K562 (cell line): ENCODE data around the gene KMT2E. TPM values are rescaled to one million over a fixed set of nuclear protein-coding genes. Genes with fewer than 3 reads are reported as not detected.

Experiments
- ATAC-seq: fragments of 200-7000 bp; cut with Tn5 transposase; 3 replicates; pipeline ENCODE4 v1.9.1; 2020; ENCODE audit warnings: moderate library complexity
- BruUV-seq: library from RNA; stranded (reverse); fragments of 400-500 nt; replicated peaks from 2 replicates; lab custom pipeline; 2021; lab: Mats Ljungman, UMichigan
- CTCF ChIA-PET: fragments of 300-600 bp; formaldehyde crosslinking; extraction: SDS; loops from one replicate; lab custom pipeline; 2021; ENCODE audit warnings: low intra/inter-chr PET ratio; lab: Yijun Ruan, JAX
- POLR2A ChIA-PET: fragments of 300-600, 350-650 bp; sonication (Branson Sonifier 250); formaldehyde crosslinking; extraction: SDS; loops from one replicate; lab custom pipeline; 2021; ENCODE audit warnings: antibody characterized with exemption, inconsistent platforms; lab: Yijun Ruan, JAX
- DNase-seq, 4 experiments: peaks; one replicate each; pipeline versions ENCODE4 v3.0.0 to v3.0.0-alpha.2; 2011 to 2018; ENCODE audit warnings: low spot score in 3 of 4, mixed read lengths in 3 of 4; ENCODE audit errors: extremely low read depth in 1 of 4
- FAIRE-seq: peaks from 2 replicates; lab custom pipeline; 2011; peaks lifted over from hg19 to GRCh38; lab: Jason Lieb, UNC
- H2AFZ ChIP-seq: 2 replicates; pipeline ENCODE4 v1.6.0; 2011; ENCODE audit warnings: low read depth, low read length, control low read depth, inconsistent platforms
- H3K27ac ChIP-seq: fragments of 200-600 bp; 3 replicates; pipeline ENCODE4 v1.8.0; 2011; ENCODE audit warnings: low read depth, mild to moderate bottlenecking, control low read depth, inconsistent platforms, low read length, moderate library complexity, mixed read lengths; ENCODE audit errors: extremely low read depth
- H3K27me3 ChIP-seq, 2 experiments: fragments of 300-600 bp in 1 of 2; 2 replicates in 1 of 2; 3 replicates in 1 of 2; pipeline versions ENCODE4 v1.6.0 to v1.8.0; 2011; ENCODE audit warnings: inconsistent platforms in 2 of 2, low read length in 2 of 2, mild to moderate bottlenecking in 1 of 2, mixed read lengths in 1 of 2, moderate library complexity in 1 of 2; ENCODE audit not compliant: control insufficient read depth in 2 of 2, insufficient read depth in 2 of 2
- H3K36me3 ChIP-seq: fragments of 300-600 bp; 3 replicates; pipeline ENCODE4 v1.8.0; 2011; ENCODE audit warnings: mild to moderate bottlenecking, low read length, inconsistent platforms; ENCODE audit not compliant: control insufficient read depth, insufficient read depth
- H3K4me1 ChIP-seq, 2 experiments: fragments of 200-600 bp in 1 of 2; replicated peaks in 1 of 2; 2 replicates in 1 of 2; 3 replicates in 1 of 2; pipeline versions ENCODE4 v1.5.1 to v1.8.0; 2011; ENCODE audit warnings: inconsistent platforms in 2 of 2, low read length in 2 of 2, mild to moderate bottlenecking in 1 of 2, mixed read lengths in 1 of 2, moderate library complexity in 1 of 2; ENCODE audit not compliant: control insufficient read depth in 2 of 2, insufficient read depth in 2 of 2
- H3K4me2 ChIP-seq: 2 replicates; pipeline ENCODE4 v1.6.1; 2011; ENCODE audit warnings: low read length, control low read depth, inconsistent platforms, mixed read lengths; ENCODE audit not compliant: insufficient read depth
- H3K4me3 ChIP-seq: fragments of 200-600 bp; sonication (generic), shearing (Covaris generic); 2 replicates; pipeline ENCODE4 v1.5.1; 2016; ENCODE audit warnings: control low read depth, inconsistent platforms
- H3K79me2 ChIP-seq: fragments of 200-600 bp; 3 replicates; pipeline ENCODE4 v1.8.0; 2011; ENCODE audit warnings: low read length, inconsistent platforms; ENCODE audit not compliant: control insufficient read depth, insufficient read depth
- H3K9ac ChIP-seq, 2 experiments: 2 replicates each; pipeline versions ENCODE4 v1.6.0 to v1.6.1; 2011; ENCODE audit warnings: low read depth in 2 of 2, low read length in 2 of 2, control low read depth in 1 of 2, inconsistent platforms in 1 of 2, mild to moderate bottlenecking in 1 of 2, mixed read lengths in 1 of 2; ENCODE audit not compliant: insufficient read depth in 1 of 2
- H3K9me1 ChIP-seq: one replicate; pipeline ENCODE4 v1.6.0; 2011; ENCODE audit warnings: inconsistent platforms, mild to moderate bottlenecking, low read length, moderate library complexity; ENCODE audit not compliant: control insufficient read depth, insufficient read depth
- H3K9me3 ChIP-seq: replicated peaks from 2 replicates; pipeline ENCODE4 v1.5.1; 2011; ENCODE audit warnings: low read depth, low read length, inconsistent platforms; ENCODE audit not compliant: control insufficient read depth, insufficient read depth
- H4K20me1 ChIP-seq: replicated peaks from 2 replicates; pipeline ENCODE4 v1.6.1; 2011; ENCODE audit warnings: low read length, inconsistent platforms, mixed read lengths; ENCODE audit not compliant: control insufficient read depth, insufficient read depth
- ARID1B ChIP-seq: fragments of 450-650 bp; IDR thresholded peaks from 2 replicates; pipeline ENCODE4 v1.6.1; 2016; ENCODE audit warnings: antibody characterized with exemption, mild to moderate bottlenecking, inconsistent platforms
- CHD1 ChIP-seq: fragments of 200-600 bp; sonication (generic); IDR thresholded peaks from one replicate; pipeline ENCODE4 v1.6.1; 2012; ENCODE audit warnings: mild to moderate bottlenecking, moderate library complexity, low read length, inconsistent platforms
- DPF2 ChIP-seq: fragments of 450-650 bp; IDR thresholded peaks from 2 replicates; pipeline ENCODE4 v1.6.1; 2016
- RBM17 ChIP-seq: fragments of 200-400 bp; formaldehyde crosslinking; IDR thresholded peaks from 2 replicates; pipeline ENCODE4 v1.6.1; 2017; ENCODE audit warnings: low read depth, mild to moderate bottlenecking, low read length, borderline replicate concordance
- SAP30 ChIP-seq: fragments of 200-600 bp; sonication (generic); IDR thresholded peaks from 2 replicates; pipeline ENCODE4 v1.6.1; 2012; ENCODE audit warnings: borderline replicate concordance, low read depth, mild to moderate bottlenecking, moderate library complexity, low read length, control low read depth, inconsistent platforms; ENCODE audit not compliant: insufficient read depth, poor library complexity, severe bottlenecking
- SMARCA5 ChIP-seq: fragments of 450-650 bp; IDR thresholded peaks from 2 replicates; pipeline ENCODE4 v1.6.1; 2016
- SMARCE1 ChIP-seq: fragments of 450-650 bp; IDR thresholded peaks from 2 replicates; pipeline ENCODE4 v1.7.1; 2016; ENCODE audit warnings: mild to moderate bottlenecking
- SMC3 ChIP-seq: conservative IDR thresholded peaks from 2 replicates; pipeline ENCODE4 v1.6.1; 2011; ENCODE audit warnings: low read depth, low read length, improper control_type of control experiment; ENCODE audit not compliant: insufficient read depth
- SREBF2 ChIP-seq: sonication (generic); formaldehyde crosslinking; IDR thresholded peaks from 2 replicates; pipeline ENCODE4 v1.4.0; 2020; ENCODE audit warnings: mild to moderate bottlenecking, missing genetic modification reagents
- SUPT5H ChIP-seq: fragments of 450-650 bp; IDR thresholded peaks from 2 replicates; pipeline ENCODE4 v1.6.1; 2016
- TCFL5 ChIP-seq: fragments of 250-450 bp; sonication (Bioruptor Pico); conservative IDR thresholded peaks from 2 replicates; pipeline ENCODE4 v1.6.1; 2021; ENCODE audit warnings: mild to moderate bottlenecking, moderate library complexity, matching md5 sums
- ZC3H8 ChIP-seq: fragments of 450-650 bp; IDR thresholded peaks from 2 replicates; pipeline ENCODE4 v1.6.1; 2017
- ZNF431 ChIP-seq: sonication (generic); formaldehyde crosslinking; IDR thresholded peaks from 2 replicates; pipeline ENCODE4 v1.8.0; 2022; ENCODE audit warnings: mild to moderate bottlenecking, missing genetic modification reagents
- WGBS: fragments of 100-300 bp; shearing (Covaris generic); methylation state at CpG from one replicate; pipeline ENCODE4 v1.1.6; 2016; ENCODE audit warnings: low coverage, mixed read lengths; ENCODE audit not compliant: insufficient coverage; ENCODE audit errors: missing lambda C conversion rate; 5-methylcytosine and 5-hydroxymethylcytosine counted together
- in situ Hi-C: fragments of 300-500 bp; cut with MboI; formaldehyde crosslinking; loops from 4 replicates; pipeline ENCODE4 v1.15.0; 2018; ENCODE audit warnings: inconsistent platforms, mixed read lengths
- intact Hi-C: fragments of 100-400 bp; cut with micrococcal nuclease; formaldehyde crosslinking; loops from 2 replicates; pipeline ENCODE4 v1.14.2; 2022
- polyA plus RNA-seq, 8 experiments: library from polyadenylated mRNA; depleted of rRNA in 4 of 8; stranded (reverse) in 5 of 8; unstranded in 3 of 8; fragments of >200 nt; fragmentation: Nextera tagmentation in 2 of 8; fragmentation: Illumina TruSeq in 1 of 8; extraction: Ambion mirVana in 2 of 8; extraction: Trizol in 1 of 8; gene quantifications; 2 replicates each; pipeline versions ENCODE4 v1.2.1 to v1.2.3, GENCODE V29; 2011 to 2014; ENCODE audit warnings: inconsistent platforms in 1 of 8, missing spikeins in 1 of 8
- total RNA-seq, 7 experiments: library from RNA; depleted of rRNA in 6 of 7; stranded (reverse); fragments of >200 nt in 6 of 7; fragmentation: Illumina TruSeq in 2 of 7; extraction: Trizol in 2 of 7; gene quantifications; 2 replicates each; pipeline versions ENCODE4 v1.2.1 to v1.2.3, GENCODE V29; 2011 to 2021; ENCODE audit warnings: low replicate concordance in 1 of 7
- TF ChIP-seq, protein P1 (sequence below): sonication (generic); formaldehyde crosslinking; IDR thresholded peaks from 2 replicates; pipeline ENCODE4 v1.8.0; 2022; ENCODE audit warnings: mild to moderate bottlenecking, missing genetic modification reagents, borderline replicate concordance
- TF ChIP-seq, protein P2 (sequence below): fragments of 450-650 bp; IDR thresholded peaks from 2 replicates; pipeline ENCODE4 v1.6.1; 2018; ENCODE audit warnings: mild to moderate bottlenecking, low read depth; ENCODE audit not compliant: partially characterized antibody
- TF ChIP-seq, protein P3 (sequence below), 2 experiments: fragments of 250-450 bp in 1 of 2; fragments of 450-650 bp in 1 of 2; sonication (Bioruptor Pico) in 1 of 2; IDR thresholded peaks; 2 replicates each; pipeline versions ENCODE4 v1.6.1 to v1.8.0; 2016 to 2021; ENCODE audit warnings: mild to moderate bottlenecking in 2 of 2, moderate library complexity in 2 of 2, missing compliant biosample characterization in 1 of 2, missing genetic modification characterization in 1 of 2

Gene KMT2E
- total and polyA plus RNA-seq, 9 of the 15 experiments (the other 6 are each of a cell fraction or from before 2014, with no cell fraction given): 8.9 to 55.3 (median 38.1) TPM

DNA sequence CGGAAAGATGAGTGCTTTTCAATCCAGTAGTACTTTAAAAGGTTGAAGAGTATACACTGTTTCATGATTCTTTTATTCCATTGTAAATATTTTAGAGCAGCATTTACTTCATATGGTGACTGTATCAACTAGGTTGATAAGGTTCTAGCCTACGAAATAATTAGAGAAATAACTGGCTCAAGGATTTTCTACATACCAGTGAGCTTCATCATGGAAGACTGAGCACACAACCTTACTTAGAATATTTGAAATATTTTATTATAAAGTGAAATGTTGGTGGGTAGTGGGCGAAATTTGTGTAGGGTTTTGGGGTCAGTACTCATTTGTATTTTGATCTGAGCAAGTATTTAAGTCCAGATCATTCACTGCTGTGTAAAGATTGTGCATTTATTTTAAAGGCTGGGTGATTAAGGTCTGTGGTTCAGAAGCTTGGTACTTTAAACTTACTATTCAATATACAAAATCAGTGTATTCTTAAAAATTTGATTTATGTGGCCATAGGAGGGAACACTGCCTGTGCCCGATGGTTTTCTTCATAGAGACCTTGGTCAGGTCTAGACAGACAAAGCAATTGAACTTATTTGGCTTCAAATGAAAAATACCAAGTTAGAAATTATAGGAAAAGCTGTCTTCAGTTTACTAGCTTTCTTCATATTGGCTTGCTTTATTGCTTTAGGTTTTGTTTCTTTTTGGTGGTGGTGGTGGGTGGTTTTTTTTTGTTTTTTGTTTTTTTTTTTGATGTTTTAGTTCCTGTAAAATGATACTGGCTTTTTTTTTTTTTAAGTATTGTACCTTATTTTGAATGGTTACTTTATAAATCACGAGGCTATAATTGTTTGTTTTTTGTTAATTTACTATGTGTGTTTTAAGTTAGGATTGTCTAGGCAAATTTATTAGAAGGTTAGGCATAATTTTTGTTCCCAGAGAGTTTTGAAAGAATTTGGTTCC lies 3.0 kb downstream of the KMT2E start:
- Histone ChIP-seq H3K9me3 (no peaks in the 10 kb centered on the region), H3K36me3 (peaks cover 10% of the 10 kb centered on the region; the same call in 1 of the 3 replicates), H3K9ac (peak overlapping the region in 1 of 2 experiments; percentile 100; a peak in 2 of 4 replicates), H3K4me2 (peak overlapping the region; percentile 95), H4K20me1 (peaks cover 23% of the 10 kb centered on the region), H3K4me1 (peaks cover 11 to 17% of the 10 kb centered on the region in 2 experiments; a peak in 4 of 5 replicates), H3K4me3 (peak overlapping the region; percentile 78), H3K79me2 (peaks cover 95% of the 10 kb centered on the region), H3K9me1 (no peaks in the 10 kb centered on the region), H3K27ac (peak overlapping the region; percentile 98; the same call in 2 of the 3 replicates), H2AFZ (no peak overlapping the region), H3K27me3 (no peaks in the 10 kb centered on the region)
- POLR2A ChIA-PET: interaction anchor here (0.6 to 5.7 kb wide), 14 partner anchors 8 to 390 kb away, joined by 3 to 144 read pairs (median 4); no protein-coding TSS in a partner anchor
- no peak for ATAC-seq
- CTCF ChIA-PET: no interaction called here
- WGBS: 3% methylated on average over 5 of the region's 5 CpGs
- no TSS peak for BruUV-seq
- DNase-seq: no peak
- FAIRE-seq: no peak
- intact Hi-C loops: loop anchor here (10.0 kb wide), 2 partner anchors 368 to 508 kb away; partner anchors contain the start of genes PUS7 and SRPK2
- in situ Hi-C loops: no loop called here
- TF ChIP-seq SUPT5H (peak; percentile 49; the same call in 1 of the 2 replicates), CHD1 (peak; percentile 68), SMC3 (no peak), ZNF431 (CRISPR knock-in tag) (no peak), ZC3H8 (peak; percentile 78; the same call in 1 of the 2 replicates), ARID1B (0 out of 2 replicates have a peak, but pooled peaks have one; percentile 8), SREBF2 (CRISPR knock-in tag) (no peak), SAP30 (no peak), SMARCE1 (peak; percentile 28; the same call in 1 of the 2 replicates), RBM17 (no peak), TCFL5 (no peak), DPF2 (no peak), SMARCA5 (peak; percentile 89)
- TF ChIP-seq, protein P1, sequence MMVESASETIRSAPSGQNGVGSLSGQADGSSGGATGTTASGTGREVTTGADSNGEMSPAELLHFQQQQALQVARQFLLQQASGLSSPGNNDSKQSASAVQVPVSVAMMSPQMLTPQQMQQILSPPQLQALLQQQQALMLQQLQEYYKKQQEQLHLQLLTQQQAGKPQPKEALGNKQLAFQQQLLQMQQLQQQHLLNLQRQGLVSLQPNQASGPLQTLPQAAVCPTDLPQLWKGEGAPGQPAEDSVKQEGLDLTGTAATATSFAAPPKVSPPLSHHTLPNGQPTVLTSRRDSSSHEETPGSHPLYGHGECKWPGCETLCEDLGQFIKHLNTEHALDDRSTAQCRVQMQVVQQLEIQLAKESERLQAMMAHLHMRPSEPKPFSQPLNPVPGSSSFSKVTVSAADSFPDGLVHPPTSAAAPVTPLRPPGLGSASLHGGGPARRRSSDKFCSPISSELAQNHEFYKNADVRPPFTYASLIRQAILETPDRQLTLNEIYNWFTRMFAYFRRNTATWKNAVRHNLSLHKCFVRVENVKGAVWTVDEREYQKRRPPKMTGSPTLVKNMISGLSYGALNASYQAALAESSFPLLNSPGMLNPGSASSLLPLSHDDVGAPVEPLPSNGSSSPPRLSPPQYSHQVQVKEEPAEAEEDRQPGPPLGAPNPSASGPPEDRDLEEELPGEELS (CRISPR knock-in tag): no peak
- TF ChIP-seq, protein P2, sequence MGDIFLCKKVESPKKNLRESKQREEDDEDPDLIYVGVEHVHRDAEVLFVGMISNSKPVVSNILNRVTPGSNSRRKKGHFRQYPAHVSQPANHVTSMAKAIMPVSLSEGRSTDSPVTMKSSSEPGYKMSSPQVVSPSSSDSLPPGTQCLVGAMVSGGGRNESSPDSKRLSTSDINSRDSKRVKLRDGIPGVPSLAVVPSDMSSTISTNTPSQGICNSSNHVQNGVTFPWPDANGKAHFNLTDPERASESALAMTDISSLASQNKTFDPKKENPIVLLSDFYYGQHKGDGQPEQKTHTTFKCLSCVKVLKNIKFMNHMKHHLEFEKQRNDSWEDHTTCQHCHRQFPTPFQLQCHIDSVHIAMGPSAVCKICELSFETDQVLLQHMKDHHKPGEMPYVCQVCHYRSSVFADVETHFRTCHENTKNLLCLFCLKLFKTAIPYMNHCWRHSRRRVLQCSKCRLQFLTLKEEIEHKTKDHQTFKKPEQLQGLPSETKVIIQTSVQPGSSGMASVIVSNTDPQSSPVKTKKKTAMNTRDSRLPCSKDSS: no peak
- TF ChIP-seq, protein P3, sequence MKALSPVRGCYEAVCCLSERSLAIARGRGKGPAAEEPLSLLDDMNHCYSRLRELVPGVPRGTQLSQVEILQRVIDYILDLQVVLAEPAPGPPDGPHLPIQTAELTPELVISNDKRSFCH (CRISPR knock-in tag; IDR thresholded peaks at IDR 0.05): no peak
- TF ChIP-seq, protein P3 (tag; IDR thresholded peaks at IDR 0.05): no peak
